ENCODE measurements around the gene GPR34.

The GPR34 gene

DNA sequence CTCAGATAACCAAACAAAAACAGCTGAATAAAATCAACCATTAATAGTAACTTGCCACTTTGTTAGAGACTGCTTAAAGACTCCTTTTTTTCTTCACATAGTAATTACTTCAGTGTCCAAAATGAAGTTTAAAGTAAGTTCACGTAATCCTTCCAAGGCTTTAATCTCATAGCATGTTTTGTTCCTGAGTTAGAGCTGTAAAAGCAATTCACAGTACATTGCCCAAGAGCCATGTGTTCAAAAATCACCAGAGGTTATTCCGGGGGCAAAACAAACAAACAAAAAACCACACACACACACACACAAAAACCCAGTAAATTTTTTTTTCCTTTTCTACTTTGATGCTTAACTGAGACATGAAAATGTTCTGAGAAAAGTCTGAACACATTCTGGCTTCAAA, 41.3 kb downstream of the GPR34 start:
- TF ChIP-seq JUND (IDR thresholded peaks at IDR 0.05; ENCODE audit: low read depth), result no peak
- no peak for DNase-seq (ENCODE audit: low read depth in 1 of 2, low spot score in 1 of 2)
- in situ Hi-C loops (cut with HindIII; ENCODE audit: low pct_unique_long_range_greater_than_20kb, low sequenced_read_pairs), result no loop called here

DNA sequence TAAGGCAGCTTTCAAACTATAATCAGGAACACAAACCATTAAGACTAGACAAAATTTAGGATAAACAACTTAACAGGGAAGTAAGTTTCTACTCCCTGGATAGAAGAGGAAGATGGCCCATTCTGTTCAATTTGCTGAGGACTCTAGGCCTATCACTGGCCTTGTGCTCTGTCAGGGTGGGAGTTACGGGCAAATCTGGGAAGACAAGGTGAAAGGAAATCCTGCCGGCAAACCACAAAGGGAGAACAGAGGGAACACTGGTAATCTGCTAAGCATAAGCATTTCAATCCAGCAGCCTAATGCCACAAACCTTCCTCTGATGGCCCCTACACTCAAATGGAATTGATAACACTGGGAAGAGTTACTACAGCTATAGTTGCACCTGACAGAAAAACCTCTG, 43.5 kb downstream of the GPR34 start:
- in situ Hi-C loops (cut with HindIII; ENCODE audit: low pct_unique_long_range_greater_than_20kb, low sequenced_read_pairs), result no loop called here
- DNase-seq (ENCODE audit: low read depth in 1 of 2, low spot score in 1 of 2), result no peak

DNA sequence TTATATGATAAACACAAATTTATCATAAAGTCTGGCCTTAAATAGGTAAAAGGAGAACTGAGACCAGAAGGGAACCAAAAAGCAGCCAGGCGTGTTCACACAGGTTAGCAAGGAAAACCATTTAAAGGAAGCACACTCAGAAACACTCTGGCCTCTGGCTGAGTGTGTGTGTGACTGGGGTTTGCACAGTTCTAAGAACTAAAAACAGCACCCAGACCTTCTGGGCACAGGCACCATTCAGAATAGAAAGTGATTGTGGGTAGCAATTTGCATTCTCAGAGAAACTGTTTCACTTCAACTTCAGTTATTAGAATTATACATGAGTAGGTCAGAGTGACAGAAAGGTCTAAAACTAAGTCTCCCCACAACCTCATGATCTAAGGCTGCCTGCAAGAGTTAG, 45.2 kb downstream of the GPR34 start:
- in situ Hi-C loops (cut with HindIII; ENCODE audit: low pct_unique_long_range_greater_than_20kb, low sequenced_read_pairs), result no loop called here
- no peak for DNase-seq (ENCODE audit: low read depth in 1 of 2, low spot score in 1 of 2)
- no peak for TF ChIP-seq JUND (IDR thresholded peaks at IDR 0.05; ENCODE audit: low read depth)

More for the DNA sequence above, 43.5 kb downstream of the GPR34 start:
- TF ChIP-seq JUND (IDR thresholded peaks at IDR 0.05; ENCODE audit: low read depth), result no peak

DNA sequence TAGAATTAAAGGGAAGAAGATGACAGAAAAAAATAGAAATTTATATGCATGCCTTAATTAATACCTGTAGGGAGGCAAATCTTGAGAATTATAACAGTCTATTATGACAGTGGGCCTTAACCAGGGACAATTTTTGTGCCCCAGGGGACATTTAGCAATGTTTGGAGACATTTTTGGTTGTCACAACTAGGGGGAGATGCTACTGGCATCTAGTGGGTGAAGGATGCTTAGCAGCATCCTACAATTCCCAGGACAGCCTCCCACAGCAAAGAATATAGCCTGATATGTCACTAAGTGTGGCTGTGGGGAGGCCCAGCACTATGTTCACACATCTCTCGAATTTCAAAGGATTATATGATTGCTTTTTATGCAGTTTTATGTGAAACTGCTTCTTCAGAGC, 45.8 kb downstream of the GPR34 start:
- DNase-seq (ENCODE audit: low read depth in 1 of 2, low spot score in 1 of 2), result peak in 1 of 2 experiments; percentile 59
- TF ChIP-seq JUND (IDR thresholded peaks at IDR 0.05; ENCODE audit: low read depth), result no peak
- in situ Hi-C loops (cut with HindIII; ENCODE audit: low pct_unique_long_range_greater_than_20kb, low sequenced_read_pairs), result no loop called here

DNA sequence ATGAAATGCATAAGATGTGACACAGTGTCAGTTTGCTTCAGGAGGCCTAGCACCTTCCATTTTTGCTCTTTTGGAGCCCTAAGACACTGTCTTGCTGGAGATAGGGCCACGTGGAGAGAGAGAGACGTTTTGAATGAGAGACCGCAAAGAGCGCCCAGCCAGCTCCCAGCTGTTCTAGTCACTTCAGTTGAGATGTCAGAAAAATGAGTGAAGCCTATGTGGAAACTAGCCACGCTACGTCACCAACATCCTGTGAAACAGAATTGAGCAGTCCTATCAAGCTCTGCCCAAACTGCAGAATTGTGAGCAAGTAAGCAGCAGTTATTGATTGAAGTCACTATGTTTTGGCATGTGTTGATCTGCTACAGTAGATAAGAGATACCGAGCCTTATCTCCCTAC, 48.3 kb downstream of the GPR34 start:
- in situ Hi-C loops (cut with HindIII; ENCODE audit: low pct_unique_long_range_greater_than_20kb, low sequenced_read_pairs), result no loop called here
- DNase-seq (ENCODE audit: low read depth in 1 of 2, low spot score in 1 of 2), result no peak
- no peak for TF ChIP-seq JUND (IDR thresholded peaks at IDR 0.05; ENCODE audit: low read depth)

DNA sequence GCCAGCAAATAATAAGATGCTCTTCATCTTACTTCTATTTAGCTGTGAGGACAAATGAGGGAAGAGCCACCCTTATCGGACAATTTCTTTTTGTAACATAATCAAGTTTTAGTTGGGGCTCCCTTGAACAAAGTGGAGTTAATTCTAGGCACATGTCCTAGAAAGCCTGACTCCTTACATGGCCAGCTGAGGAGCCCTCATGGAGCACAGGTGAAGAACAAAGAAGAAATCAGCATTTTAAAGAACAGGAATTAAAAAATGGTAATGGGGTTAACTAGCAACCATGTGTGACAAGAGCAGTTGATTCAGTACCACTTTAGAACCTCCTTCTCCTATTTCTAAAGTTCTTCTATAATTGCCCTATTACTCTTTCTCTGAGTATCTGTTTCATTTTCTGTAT, 51.1 kb downstream of the GPR34 start:
- in situ Hi-C loops (cut with HindIII; ENCODE audit: low pct_unique_long_range_greater_than_20kb, low sequenced_read_pairs), result no loop called here
- no peak for DNase-seq (ENCODE audit: low read depth in 1 of 2, low spot score in 1 of 2)
- no peak for TF ChIP-seq JUND (IDR thresholded peaks at IDR 0.05; ENCODE audit: low read depth)
